Ovary (tissue), 9 donors: ENCODE data around the gene FAM222A. TPM values are rescaled to one million over a fixed set of nuclear protein-coding genes. Genes with fewer than 3 reads are reported as not detected.

Experiments
- DNase-seq, 5 donors: peaks; one replicate each; pipeline ENCODE4 v3.0.0-alpha.2; 2019 to 2020
- H3K27ac ChIP-seq, 2 donors: fragments of 200-600 bp; one replicate each; pipeline versions ENCODE4 v1.5.1 to v1.8.0; 2019 to 2022
- H3K27me3 ChIP-seq: fragments of 200-600 bp; one replicate; pipeline ENCODE4 v1.8.0; 2022
- H3K36me3 ChIP-seq: fragments of 200-600 bp; sonication (generic); one replicate; pipeline ENCODE4 v1.5.1; 2019
- H3K4me1 ChIP-seq: one replicate; pipeline ENCODE4 v1.8.1; 2013; ENCODE audit warnings: mild to moderate bottlenecking, moderate library complexity; ENCODE audit not compliant: insufficient read depth
- H3K4me3 ChIP-seq: fragments of 200-600 bp; sonication (generic); one replicate; pipeline ENCODE4 v1.5.1; 2017
- H3K9me3 ChIP-seq, 2 donors: fragments of 200-600 bp in 1 of 2; sonication (generic) in 1 of 2; one replicate each; pipeline versions ENCODE4 v1.5.1 to v1.8.1; 2013 to 2019; ENCODE audit warnings: mild to moderate bottlenecking in 1 of 2, moderate library complexity in 1 of 2
- EP300 ChIP-seq: sonication (generic); formaldehyde crosslinking; IDR thresholded peaks from one replicate; pipeline ENCODE4 v1.6.1; 2017; ENCODE audit warnings: antibody characterized with exemption
- POLR2A ChIP-seq: fragments of 450-650 bp; IDR thresholded peaks from one replicate; pipeline ENCODE4 v1.6.1; 2017; ENCODE audit warnings: antibody characterized with exemption, mild to moderate bottlenecking, moderate library complexity
- WGBS, 3 donors: extraction: QIAGEN DNeasy Blood & Tissue Kit in 1 of 3; methylation state at CpG; one replicate each; pipeline versions ENCODE4 v1.1.5 to v1.1.7; 2013 to 2017; 5-methylcytosine and 5-hydroxymethylcytosine counted together
- intact Hi-C, 4 donors: fragments of 100-400 bp; cut with DNase I; formaldehyde crosslinking; loops; one replicate each; pipeline versions ENCODE4 v1.11.0 to v1.15.1; 2022 to 2023
- polyA plus RNA-seq, 2 donors: library from polyadenylated mRNA; stranded (reverse); fragments of 200-250 nt in 1 of 2; fragments of 350-450 nt in 1 of 2; fragmentation: Illumina TruSeq in 1 of 2; extraction: RNeasy Lipid Tissue Mini Kit (QIAGEN cat#74804) in 1 of 2; gene quantifications; one replicate each; pipeline ENCODE4 v1.2.3, GENCODE V29; 2013 to 2014
- total RNA-seq, 7 donors: library from RNA; depleted of rRNA in 2 of 7; stranded (reverse); fragments of >200 nt in 2 of 7; fragmentation: NEBNext Ultra II Directional in 3 of 7; extraction: Animal tissue kit (Norgen Biotek cat#: 25700) in 3 of 7; gene quantifications; one replicate each; pipeline versions ENCODE4 v1.1.0 to v1.2.4, GENCODE V29; 2016 to 2023
- TF ChIP-seq, protein P1 (sequence below), 3 donors: fragments of 450-650 bp in 2 of 3; fragments of 200-600 bp in 1 of 3; IDR thresholded peaks; one replicate each; pipeline versions ENCODE4 v1.5.1 to v1.8.0; 2016 to 2022; ENCODE audit warnings: antibody characterized with exemption in 3 of 3, mild to moderate bottlenecking in 1 of 3
- donor health status: DM: no; HTN: no; CAD: no; lungs with moderate emphysema.
- donor health status: DM: no; HTN: no; CAD: no.
- donor health status: Bipolar disorder and iron deficiency.
- donor health status: DM: yes; HTN: yes; CAD: no.
- donor health status: DM: no; HTN: no; CAD: no.
- donor health status: DM: yes; HTN: yes; CAD: no.

FAM222A gene
- total and polyA plus RNA-seq, 9 donors: 4.8 to 28.4 (median 13.7) TPM

DNA sequence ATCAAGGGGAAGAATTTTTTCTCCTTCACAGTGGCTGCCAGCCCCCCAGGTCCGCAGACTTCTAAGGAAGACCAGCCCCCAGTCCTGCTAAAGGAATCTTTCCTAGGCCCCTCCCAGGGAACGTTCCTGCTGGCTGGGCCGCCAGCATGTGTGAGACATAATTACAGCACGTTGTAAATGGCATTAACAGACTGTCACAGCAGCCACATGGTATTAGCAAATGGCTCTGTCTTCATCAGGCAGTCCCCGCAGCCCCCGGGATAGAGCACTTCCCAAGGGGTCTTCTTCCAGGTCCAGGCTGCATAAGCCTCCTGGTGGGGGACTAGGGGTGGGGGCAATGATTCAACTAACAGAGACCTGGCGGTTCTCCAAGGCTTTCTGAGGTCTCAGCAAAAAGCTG is 34.9 kb upstream of the FAM222A start:
- Histone ChIP-seq H3K27me3 (no peaks in the 10 kb centered on the region), H3K4me1 (no peaks in the 10 kb centered on the region), H3K9me3 (no peaks in the 10 kb centered on the region), H3K36me3 (no peaks in the 10 kb centered on the region), H3K27ac (no peak overlapping the region), H3K4me3 (no peak overlapping the region)
- WGBS, 3 donors: 28 to 44% (median 34%) methylated on average over 7 of the region's 7 CpGs
- TF ChIP-seq, protein P1, sequence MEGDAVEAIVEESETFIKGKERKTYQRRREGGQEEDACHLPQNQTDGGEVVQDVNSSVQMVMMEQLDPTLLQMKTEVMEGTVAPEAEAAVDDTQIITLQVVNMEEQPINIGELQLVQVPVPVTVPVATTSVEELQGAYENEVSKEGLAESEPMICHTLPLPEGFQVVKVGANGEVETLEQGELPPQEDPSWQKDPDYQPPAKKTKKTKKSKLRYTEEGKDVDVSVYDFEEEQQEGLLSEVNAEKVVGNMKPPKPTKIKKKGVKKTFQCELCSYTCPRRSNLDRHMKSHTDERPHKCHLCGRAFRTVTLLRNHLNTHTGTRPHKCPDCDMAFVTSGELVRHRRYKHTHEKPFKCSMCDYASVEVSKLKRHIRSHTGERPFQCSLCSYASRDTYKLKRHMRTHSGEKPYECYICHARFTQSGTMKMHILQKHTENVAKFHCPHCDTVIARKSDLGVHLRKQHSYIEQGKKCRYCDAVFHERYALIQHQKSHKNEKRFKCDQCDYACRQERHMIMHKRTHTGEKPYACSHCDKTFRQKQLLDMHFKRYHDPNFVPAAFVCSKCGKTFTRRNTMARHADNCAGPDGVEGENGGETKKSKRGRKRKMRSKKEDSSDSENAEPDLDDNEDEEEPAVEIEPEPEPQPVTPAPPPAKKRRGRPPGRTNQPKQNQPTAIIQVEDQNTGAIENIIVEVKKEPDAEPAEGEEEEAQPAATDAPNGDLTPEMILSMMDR (IDR thresholded peaks at IDR 0.05): no peak
- no peak for TF ChIP-seq EP300
- TF ChIP-seq POLR2A: no peak
- DNase-seq: no peak
- intact Hi-C loops: no loop called here

DNA sequence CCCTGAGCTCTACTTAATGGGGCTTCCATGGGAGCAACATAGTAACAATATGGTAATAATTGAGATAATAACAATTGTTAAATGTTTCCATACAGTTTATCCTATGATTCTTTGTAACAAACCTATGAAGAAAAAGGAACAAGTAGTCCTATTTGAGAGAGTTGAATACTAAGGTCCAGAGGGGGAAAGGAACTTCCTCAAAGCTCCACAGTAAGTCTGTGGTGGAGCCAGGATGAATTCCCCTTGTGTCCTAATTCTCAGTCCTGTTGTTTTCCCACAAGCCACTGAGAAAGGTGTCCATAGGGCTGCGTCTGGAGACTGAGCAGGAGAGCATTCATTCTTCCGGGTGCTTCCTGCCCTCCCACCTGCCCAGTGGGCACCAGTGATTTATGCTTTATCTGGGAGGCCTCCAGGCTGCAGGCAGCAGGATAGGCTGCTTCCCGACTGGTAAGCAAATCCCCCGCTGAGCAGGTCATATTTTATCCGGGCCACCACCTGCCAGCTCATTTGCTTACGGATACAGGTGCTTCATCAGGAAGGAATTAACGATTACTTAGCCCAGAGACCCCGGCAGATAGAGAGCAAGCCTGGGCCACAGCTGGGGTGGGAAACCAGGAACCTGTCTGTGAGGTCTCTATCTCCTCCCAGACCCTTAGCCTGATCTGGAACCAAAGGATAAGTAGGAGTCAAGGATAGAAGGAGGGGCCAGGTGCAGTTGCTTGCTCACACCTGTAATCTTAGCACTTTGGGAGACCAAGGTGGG is 33.9 kb upstream of the FAM222A start:
- 37 to 62% (median 52%) methylated on average over 8 of the region's 8 CpGs for WGBS, 3 donors
- H3K4me1 ChIP-seq: no peaks in the 10 kb centered on the region
- TF ChIP-seq EP300 (no peak), POLR2A (no peak)
- TF ChIP-seq, protein P1 (IDR thresholded peaks at IDR 0.05): no peak
- H3K4me3 ChIP-seq: no peak overlapping the region
- no peaks in the 10 kb centered on the region for H3K9me3 ChIP-seq
- no peak for DNase-seq
- intact Hi-C loops: no loop called here
- H3K27me3 ChIP-seq: no peaks in the 10 kb centered on the region
- no peaks in the 10 kb centered on the region for H3K36me3 ChIP-seq
- H3K27ac ChIP-seq: no peak overlapping the region

DNA sequence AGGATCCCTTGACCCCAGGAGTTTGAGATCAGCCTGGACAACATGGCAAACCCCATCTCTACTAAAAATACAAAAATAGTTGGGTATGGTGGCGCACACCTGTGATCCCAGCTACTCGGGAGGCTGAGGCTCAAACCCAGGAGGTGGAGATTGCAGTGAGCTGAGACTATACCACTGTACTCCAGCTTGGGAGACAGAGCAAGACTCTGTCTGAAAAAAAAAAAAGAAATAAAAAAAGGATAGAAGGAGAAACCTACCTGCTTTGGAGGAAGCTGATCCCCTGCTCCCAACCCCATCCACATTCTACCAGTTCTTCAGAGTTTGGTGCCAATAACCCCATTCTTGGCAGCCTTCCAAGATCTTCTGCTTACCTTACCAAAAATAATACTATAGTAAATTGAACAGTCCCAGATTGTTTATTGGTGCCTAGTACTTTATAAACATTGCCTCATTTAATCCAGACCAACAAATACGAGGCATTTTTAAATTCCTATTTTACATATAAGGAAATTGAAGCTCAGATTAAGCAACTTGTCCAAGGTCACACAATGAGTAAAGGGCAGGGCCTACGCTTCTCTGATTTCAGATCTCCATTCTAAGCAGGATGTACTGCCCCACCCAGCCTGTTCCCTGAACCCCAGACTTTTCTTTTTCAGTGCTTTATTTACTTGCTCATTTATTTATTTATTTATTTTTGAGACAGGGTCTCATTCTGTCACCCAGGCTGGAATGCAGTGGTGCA is 33.2 kb upstream of the FAM222A start:
- no peaks in the 10 kb centered on the region for H3K4me1 ChIP-seq
- 70 to 74% (median 71%) methylated on average over 4 of the region's 4 CpGs for WGBS, 3 donors
- H3K36me3 ChIP-seq: no peaks in the 10 kb centered on the region
- H3K9me3 ChIP-seq: no peaks in the 10 kb centered on the region
- H3K27me3 ChIP-seq: no peaks in the 10 kb centered on the region
- TF ChIP-seq POLR2A (no peak), EP300 (no peak)
- TF ChIP-seq, protein P1 (IDR thresholded peaks at IDR 0.05): no peak
- no peak for DNase-seq
- H3K27ac ChIP-seq: no peak overlapping the region
- intact Hi-C loops: no loop called here
- no peak overlapping the region for H3K4me3 ChIP-seq

DNA sequence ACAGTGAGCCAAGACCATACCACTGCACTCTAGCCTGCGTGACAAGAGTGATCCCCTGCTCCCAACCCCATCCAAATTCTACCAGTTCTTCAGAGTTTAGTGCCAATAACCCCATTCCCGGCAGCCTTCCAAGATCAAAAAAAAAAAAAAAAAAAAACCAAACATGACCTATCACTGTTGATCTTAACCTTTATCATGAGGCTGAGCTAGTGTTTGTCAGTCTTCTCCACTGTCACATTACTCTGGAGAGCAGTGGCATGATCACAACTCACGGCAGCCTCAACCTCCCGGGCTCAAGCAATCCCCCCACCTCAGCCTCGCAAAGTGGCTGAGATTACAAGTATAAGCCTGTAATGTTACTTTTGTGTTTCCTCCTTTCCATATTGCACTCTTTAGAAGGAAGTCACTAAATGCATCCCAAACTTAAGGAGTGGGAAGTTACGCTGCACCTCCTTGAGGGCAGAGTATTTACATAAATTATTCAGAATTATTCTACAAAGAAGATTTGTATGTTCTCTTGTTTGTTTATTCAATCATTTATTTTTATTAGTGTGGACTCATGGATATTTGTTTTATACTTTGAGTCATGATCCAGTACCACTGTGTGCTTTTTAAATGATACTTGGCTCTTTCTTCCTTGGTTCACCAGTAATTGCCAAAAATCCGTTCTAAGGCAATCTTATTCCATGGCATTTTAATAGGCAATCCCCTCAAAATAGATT is 31.5 kb upstream of the FAM222A start:
- 77 to 89% (median 80%) methylated on average over 7 of the region's 7 CpGs for WGBS, 3 donors
- no peak for TF ChIP-seq EP300
- TF ChIP-seq, protein P1 (IDR thresholded peaks at IDR 0.05): no peak
- Histone ChIP-seq H3K36me3 (no peaks in the 10 kb centered on the region), H3K27ac (no peak overlapping the region), H3K4me3 (no peak overlapping the region), H3K27me3 (no peaks in the 10 kb centered on the region), H3K9me3 (no peaks in the 10 kb centered on the region), H3K4me1 (no peaks in the 10 kb centered on the region)
- intact Hi-C loops: no loop called here
- DNase-seq: no peak
